GM10248 (cell line): ENCODE data around the gene STON2.

Source experiments
- CTCF ChIA-PET: fragments of 300-600 bp; sonication (Branson Sonifier 250); formaldehyde crosslinking; extraction: SDS; loops from one replicate; lab custom pipeline; 2021; ENCODE audit warnings: antibody characterized with exemption; lab: Yijun Ruan, JAX
- POLR2A ChIA-PET: fragments of 350-650 bp; sonication (Branson Sonifier 250); formaldehyde crosslinking; extraction: SDS; loops from one replicate; lab custom pipeline; 2020; ENCODE audit warnings: antibody characterized with exemption; lab: Yijun Ruan, JAX
- DNase-seq: peaks from one replicate; pipeline ENCODE4 v3.0.0; 2012; ENCODE audit errors: extremely low spot score
- TF ChIP-seq, protein P1 (sequence below): IDR thresholded peaks from 2 replicates; pipeline ENCODE4 v1.5.1; 2012; ENCODE audit warnings: mild to moderate bottlenecking, low read depth; ENCODE audit errors: extremely low read depth, missing control alignments, control extremely low read depth

The STON2 gene, protein sequence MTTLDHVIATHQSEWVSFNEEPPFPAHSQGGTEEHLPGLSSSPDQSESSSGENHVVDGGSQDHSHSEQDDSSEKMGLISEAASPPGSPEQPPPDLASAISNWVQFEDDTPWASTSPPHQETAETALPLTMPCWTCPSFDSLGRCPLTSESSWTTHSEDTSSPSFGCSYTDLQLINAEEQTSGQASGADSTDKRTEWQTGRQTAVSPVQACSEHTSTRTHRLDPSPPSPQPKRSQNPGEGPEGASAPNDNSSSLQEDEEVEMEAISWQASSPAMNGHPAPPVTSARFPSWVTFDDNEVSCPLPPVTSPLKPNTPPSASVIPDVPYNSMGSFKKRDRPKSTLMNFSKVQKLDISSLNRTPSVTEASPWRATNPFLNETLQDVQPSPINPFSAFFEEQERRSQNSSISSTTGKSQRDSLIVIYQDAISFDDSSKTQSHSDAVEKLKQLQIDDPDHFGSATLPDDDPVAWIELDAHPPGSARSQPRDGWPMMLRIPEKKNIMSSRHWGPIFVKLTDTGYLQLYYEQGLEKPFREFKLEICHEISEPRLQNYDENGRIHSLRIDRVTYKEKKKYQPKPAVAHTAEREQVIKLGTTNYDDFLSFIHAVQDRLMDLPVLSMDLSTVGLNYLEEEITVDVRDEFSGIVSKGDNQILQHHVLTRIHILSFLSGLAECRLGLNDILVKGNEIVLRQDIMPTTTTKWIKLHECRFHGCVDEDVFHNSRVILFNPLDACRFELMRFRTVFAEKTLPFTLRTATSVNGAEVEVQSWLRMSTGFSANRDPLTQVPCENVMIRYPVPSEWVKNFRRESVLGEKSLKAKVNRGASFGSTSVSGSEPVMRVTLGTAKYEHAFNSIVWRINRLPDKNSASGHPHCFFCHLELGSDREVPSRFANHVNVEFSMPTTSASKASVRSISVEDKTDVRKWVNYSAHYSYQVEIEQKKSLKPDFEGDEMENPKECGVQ

DNA sequence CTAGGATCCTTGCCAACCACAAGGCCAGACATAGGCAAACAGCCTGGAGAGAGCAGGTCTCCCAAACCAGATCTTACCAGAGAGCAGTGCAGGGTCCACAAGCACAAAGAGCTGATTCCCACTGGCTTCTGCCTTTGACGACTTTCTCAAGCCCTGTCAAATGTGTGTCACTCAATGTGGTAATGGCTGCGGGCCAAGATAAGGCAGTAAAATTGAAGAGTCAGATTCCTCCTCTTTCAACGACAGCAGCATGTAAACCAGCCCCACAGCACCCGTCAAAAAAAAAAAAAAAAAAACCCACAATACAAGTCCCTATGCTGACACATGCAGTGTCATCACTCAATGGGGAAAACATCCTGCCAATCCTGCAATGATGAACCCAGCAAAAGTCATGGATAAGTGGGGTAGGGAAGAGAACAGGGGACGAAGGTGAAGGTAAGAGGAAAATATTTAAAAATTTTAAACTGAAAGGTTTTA, at the start of gene STON2:
Gene STON2 (minus strand): TSS at position 123 of the 477 bp plus-strand sequence. CDS start 1,942 bp downstream, outside the sequence.
- ChIA-PET POLR2A (no interaction called here), CTCF (interaction anchor here (1.5 kb wide), 1 partner anchor 10 kb away, joined by 5 read pairs; no protein-coding TSS in a partner anchor)
- TF ChIP-seq, protein P1, sequence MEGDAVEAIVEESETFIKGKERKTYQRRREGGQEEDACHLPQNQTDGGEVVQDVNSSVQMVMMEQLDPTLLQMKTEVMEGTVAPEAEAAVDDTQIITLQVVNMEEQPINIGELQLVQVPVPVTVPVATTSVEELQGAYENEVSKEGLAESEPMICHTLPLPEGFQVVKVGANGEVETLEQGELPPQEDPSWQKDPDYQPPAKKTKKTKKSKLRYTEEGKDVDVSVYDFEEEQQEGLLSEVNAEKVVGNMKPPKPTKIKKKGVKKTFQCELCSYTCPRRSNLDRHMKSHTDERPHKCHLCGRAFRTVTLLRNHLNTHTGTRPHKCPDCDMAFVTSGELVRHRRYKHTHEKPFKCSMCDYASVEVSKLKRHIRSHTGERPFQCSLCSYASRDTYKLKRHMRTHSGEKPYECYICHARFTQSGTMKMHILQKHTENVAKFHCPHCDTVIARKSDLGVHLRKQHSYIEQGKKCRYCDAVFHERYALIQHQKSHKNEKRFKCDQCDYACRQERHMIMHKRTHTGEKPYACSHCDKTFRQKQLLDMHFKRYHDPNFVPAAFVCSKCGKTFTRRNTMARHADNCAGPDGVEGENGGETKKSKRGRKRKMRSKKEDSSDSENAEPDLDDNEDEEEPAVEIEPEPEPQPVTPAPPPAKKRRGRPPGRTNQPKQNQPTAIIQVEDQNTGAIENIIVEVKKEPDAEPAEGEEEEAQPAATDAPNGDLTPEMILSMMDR = no peak
- DNase-seq = no peak

DNA sequence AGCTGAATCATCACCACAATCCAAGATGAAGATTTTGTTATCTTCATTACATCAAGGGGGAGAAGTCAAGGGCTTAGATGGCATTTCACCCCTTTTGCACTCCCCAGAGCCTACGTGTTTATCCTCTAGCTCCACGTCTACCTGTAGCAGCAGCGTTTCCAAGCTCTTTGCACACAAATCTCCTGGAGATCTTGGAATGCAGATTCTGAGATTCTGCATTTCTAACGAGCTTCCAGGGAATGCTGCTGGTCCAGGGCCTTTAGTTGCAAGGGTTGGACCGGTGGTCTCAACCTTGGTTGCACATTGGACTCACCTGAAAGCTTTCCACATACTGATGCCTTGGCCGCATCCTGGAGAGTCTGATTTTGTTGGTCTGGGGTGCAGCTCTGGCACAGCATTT, 49.5 kb upstream of the STON2 start:
- ChIA-PET POLR2A (no interaction called here), CTCF (interaction anchor here (0.7 to 10.0 kb wide), 9 partner anchors 8 to 462 kb away, joined by 3 to 137 read pairs (median 3); no protein-coding TSS in a partner anchor)
- TF ChIP-seq, protein P1 = no peak
- no peak for DNase-seq

DNA sequence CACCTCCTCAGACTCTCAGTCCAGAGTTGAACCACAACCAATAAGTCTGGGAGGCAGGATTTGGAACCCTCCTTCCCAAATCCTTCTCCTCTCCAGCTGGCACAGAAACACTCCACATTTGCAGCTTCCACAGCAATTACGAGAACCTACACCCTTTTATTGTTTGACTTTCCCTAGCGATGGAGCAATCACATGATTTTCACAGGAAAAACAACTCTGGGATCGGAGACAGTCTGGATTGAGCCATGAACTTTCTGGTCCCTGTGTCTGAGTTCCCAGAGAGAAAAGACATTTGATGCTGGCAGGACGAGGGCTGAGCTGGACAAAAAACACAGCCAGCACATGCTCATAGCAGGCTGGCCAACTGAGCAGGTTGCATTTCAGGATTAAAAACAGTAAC, 49.0 kb upstream of the STON2 start:
- POLR2A ChIA-PET = no interaction called here
- CTCF ChIA-PET = interaction anchor here (0.7 to 10.0 kb wide), 6 partner anchors 7 to 462 kb away, joined by 3 to 137 read pairs (median 3); no protein-coding TSS in a partner anchor
- TF ChIP-seq, protein P1 = no peak
- DNase-seq = no peak

DNA sequence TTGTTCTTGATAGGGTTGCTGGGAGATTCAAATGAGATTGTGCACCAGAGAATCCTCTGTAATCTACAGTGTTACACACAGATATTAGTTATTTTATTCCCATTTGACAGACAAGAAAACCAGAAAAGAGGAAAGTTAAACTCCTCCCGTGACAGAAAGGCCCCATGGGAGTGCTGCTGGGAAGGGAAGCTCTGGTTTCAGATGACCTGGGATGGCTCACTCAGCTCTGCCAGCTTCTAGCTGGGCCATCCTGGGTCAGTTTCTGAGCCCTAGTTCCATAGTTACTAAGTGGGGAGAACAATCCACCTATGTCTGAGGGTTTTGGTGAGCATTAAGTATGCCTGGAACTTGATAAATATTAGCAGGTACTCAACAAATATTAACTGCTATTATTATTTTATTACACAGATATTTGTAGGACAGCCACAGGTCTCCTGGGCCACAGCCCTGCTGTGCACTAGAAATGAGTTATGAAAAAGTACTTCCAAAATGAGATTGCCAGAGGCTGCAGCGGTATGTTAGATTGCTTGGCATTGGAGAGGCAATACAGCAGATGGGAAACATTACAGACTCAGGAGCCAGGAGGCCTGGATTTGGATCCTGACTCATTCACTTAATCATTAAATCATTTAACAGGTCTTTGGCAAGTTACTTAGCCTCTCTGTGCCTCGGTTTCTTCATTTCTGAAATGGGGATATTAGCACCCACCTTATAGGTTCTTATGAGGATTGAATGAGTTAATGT, 47.1 kb upstream of the STON2 start:
- no peak for DNase-seq
- CTCF ChIA-PET = interaction anchor here (11.7 kb wide), 1 partner anchor 7 kb away, joined by 85 read pairs; no protein-coding TSS in a partner anchor

DNA sequence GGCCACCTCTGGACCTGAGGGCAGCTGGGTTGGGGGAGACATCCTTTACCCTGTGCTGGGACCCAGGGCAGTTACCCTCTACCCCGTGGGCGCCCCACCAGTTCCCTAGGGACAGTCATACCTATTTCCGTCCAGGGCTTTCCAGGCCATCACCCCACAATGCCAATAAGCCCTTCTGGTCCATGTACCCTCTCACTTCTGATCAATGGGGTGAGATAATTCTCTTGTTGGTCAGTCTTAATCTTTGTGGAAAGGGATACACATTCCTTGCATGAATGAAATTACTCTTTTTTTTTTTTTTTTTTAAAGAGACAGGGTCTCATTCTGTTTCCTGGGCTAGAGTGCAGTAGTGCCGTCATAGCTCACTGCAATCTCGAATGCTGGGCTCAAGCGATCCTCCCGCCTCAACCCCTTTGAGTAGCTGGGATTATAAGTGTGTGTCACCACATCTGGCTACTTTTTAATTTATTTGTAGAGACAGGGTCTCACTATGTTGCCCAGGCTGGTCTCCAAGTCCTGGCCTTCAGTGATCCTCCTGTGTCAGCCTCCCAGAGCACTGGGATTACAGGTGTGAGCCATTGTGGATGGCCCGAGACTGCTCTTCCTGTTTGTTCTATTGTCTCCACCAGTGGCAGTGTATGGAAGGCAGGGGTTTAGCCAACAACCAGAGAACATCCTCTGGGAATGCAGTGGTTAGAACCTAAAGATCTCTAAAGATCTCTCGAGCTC, 46.3 kb upstream of the STON2 start:
- DNase-seq = no peak
- ChIA-PET POLR2A (no interaction called here), CTCF (interaction anchor here (1.2 to 11.7 kb wide), 2 partner anchors 7 to 18 kb away, joined by 3 to 85 read pairs; no protein-coding TSS in a partner anchor)
- TF ChIP-seq, protein P1 = no peak

More for the DNA sequence above, 47.1 kb upstream of the STON2 start:
- POLR2A ChIA-PET = no interaction called here
- TF ChIP-seq, protein P1 = no peak
